ENCODE results near the gene RAB31. TPM values are rescaled to one million over a fixed set of nuclear protein-coding genes. Genes with fewer than 3 reads are reported as not detected.

The RAB31 gene
- total and polyA plus RNA-seq, 2 experiments from 2014 or later, result 26.0 to 81.8 TPM

DNA sequence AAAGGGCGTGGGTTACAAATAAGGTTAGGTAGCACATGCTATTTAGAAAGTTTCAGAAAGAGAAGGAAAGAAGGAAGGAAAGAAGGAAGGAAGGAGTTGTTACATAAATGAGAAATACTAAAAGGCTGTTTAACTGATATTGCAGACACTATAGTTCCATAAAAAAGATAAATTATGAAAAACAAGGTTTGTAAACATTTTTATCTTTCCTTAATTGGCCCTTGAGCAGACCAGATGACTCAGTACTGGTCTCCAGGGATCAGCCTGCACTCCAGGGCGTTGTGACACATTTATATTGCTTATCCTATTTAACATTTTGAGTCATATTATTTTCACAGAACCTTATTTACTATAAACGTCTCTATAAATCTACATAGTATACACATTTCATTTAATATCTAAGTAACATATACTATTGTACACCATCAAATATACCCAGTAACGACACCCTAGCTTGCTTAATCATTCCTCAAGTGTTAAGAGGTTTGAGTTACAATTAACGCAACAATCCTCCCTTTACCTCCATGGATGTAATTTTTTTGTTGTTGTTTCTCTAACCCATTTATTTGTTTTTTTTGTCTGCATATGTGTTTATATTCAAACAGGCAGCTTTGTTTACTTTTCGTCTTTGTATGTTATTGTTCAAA lies 2.8 kb upstream of the RAB31 start:
- Histone ChIP-seq H4K20me1 (ENCODE audit: insufficient read depth, poor library complexity, severe bottlenecking) (no peaks in the 10 kb centered on the region), H3K27me3 (peaks cover 12% of the 10 kb centered on the region), H3K4me3 (no peak overlapping the region), H3K4me1 (ENCODE audit: insufficient read depth) (peaks cover 28% of the 10 kb centered on the region), H3K27ac (peak overlapping the region; percentile 18), H3K9me2 (replicated peaks; ENCODE audit: insufficient read depth) (no peaks in the 10 kb centered on the region), H3K36me3 (replicated peaks; ENCODE audit: insufficient read depth, low read depth) (no peaks in the 10 kb centered on the region), H2AFZ (no peak overlapping the region), H3K79me2 (peaks cover 13% of the 10 kb centered on the region), H3K9me3 (ENCODE audit: low read depth) (no peaks in the 10 kb centered on the region), H3K4me2 (peak overlapping the region; percentile 6)
- peak; percentile 41 for DNase-seq (ENCODE audit: low spot score)
- TF ChIP-seq, protein P1, sequence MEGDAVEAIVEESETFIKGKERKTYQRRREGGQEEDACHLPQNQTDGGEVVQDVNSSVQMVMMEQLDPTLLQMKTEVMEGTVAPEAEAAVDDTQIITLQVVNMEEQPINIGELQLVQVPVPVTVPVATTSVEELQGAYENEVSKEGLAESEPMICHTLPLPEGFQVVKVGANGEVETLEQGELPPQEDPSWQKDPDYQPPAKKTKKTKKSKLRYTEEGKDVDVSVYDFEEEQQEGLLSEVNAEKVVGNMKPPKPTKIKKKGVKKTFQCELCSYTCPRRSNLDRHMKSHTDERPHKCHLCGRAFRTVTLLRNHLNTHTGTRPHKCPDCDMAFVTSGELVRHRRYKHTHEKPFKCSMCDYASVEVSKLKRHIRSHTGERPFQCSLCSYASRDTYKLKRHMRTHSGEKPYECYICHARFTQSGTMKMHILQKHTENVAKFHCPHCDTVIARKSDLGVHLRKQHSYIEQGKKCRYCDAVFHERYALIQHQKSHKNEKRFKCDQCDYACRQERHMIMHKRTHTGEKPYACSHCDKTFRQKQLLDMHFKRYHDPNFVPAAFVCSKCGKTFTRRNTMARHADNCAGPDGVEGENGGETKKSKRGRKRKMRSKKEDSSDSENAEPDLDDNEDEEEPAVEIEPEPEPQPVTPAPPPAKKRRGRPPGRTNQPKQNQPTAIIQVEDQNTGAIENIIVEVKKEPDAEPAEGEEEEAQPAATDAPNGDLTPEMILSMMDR (IDR thresholded peaks at IDR 0.05; ENCODE audit: poor library complexity), result no peak
- TF ChIP-seq EZH2phosphoT487 (IDR thresholded peaks at IDR 0.05; ENCODE audit: low read depth, severe bottlenecking, unreplicated experiment), result no peak
- TF ChIP-seq EZH2 (IDR thresholded peaks at IDR 0.05; ENCODE audit: borderline replicate concordance), result no peak
- 51% methylated on average over 6 of the region's 6 CpGs for WGBS (ENCODE audit: low lambda C conversion rate, missing lambda C conversion rate)

DNA sequence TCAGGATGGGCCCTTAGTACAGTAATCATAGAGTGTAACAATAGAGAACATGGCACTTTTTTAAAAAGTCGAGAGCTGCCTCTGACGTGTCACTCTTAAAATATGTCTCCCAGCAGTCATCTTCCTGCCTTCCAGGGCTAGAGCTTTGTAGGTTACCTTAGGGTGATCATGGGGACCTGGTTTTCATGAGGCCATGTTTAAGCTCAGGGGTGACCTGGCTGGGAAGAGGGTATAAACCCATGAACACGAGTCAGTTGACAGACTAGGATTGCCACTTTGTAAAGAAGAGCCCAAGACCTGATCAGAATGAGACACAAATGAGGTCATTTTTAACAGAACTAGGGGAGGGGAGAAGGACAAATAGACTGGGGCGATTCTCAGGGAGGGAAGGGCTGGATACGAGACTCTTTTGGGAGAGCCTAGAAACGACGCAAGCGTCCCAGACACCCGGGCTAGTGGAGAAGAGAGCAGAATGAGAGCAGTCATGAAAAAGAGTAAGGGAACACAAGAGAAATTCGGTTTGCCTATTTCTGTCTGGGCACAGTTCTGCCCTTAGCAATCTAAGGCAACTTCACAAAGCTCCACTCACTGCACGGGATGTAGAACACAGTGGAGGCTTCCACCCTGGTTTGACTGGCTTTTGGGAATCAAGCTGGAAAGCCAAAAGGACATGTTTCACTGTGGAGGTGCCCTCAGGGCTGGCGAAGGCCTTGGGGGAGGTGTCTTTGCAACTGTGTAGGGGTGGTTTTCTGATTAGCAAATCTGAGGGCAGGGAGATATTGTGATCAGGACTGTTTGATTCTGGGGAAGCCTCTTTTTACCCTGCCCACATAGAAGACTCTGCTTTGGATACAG lies 1.8 kb upstream of the RAB31 start:
- H3K4me2 ChIP-seq, result no peak overlapping the region
- no peaks in the 10 kb centered on the region for H3K36me3 ChIP-seq (replicated peaks; ENCODE audit: insufficient read depth, low read depth)
- H3K9me2 ChIP-seq (replicated peaks; ENCODE audit: insufficient read depth), result no peaks in the 10 kb centered on the region
- H3K4me3 ChIP-seq, result no peak overlapping the region
- TF ChIP-seq, protein P1 (IDR thresholded peaks at IDR 0.05; ENCODE audit: poor library complexity), result no peak
- TF ChIP-seq EZH2 (IDR thresholded peaks at IDR 0.05; ENCODE audit: borderline replicate concordance), result no peak
- TF ChIP-seq EZH2phosphoT487 (IDR thresholded peaks at IDR 0.05; ENCODE audit: low read depth, severe bottlenecking, unreplicated experiment), result no peak
- no peak overlapping the region for H2AFZ ChIP-seq
- no peak overlapping the region for H3K27ac ChIP-seq
- H3K79me2 ChIP-seq, result peaks cover 16% of the 10 kb centered on the region
- DNase-seq (ENCODE audit: low spot score), result no peak
- H3K4me1 ChIP-seq (ENCODE audit: insufficient read depth), result peaks cover 22% of the 10 kb centered on the region
- no peaks in the 10 kb centered on the region for H4K20me1 ChIP-seq (ENCODE audit: insufficient read depth, poor library complexity, severe bottlenecking)
- WGBS (ENCODE audit: low lambda C conversion rate, missing lambda C conversion rate), result 86% methylated on average over 12 of the region's 12 CpGs
- peaks cover 13% of the 10 kb centered on the region for H3K27me3 ChIP-seq
- H3K9me3 ChIP-seq (ENCODE audit: low read depth), result no peaks in the 10 kb centered on the region

DNA sequence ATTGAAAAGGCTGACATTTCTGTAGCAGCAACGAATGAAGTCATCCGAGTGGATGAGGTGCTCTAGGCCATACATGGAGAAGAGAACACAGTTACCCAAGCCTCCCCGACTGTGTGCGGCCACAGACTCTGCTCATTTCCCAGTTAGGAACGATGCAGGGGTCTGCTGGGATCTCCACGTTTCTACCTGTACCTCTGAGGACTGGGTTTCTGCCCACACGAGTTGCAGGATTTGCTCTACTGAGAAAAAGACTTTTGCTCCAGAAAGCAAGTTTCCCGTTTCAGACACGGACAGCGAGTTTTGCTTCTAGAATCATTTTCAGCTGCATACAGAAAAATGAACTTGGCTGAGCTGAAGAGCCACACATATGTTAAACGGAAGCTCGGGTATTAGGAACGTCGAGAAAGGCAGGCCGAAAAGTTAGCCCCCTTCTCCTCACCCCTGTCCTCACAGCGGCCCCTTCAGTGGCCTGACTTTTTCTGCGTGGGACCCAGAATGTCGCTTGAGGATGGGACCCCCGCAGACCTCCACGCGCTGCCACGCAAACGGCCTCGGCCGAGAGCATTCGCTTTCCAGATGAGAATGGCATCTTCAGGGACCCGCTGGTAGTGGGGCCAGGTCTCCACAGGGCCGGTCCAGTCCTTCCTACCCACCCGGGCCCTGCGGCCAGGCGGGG lies 582 bp upstream of the RAB31 start:
- no peak for DNase-seq (ENCODE audit: low spot score)
- peak overlapping the region; percentile 20 for H3K4me3 ChIP-seq
- no peaks in the 10 kb centered on the region for H3K9me3 ChIP-seq (ENCODE audit: low read depth)
- H3K4me1 ChIP-seq (ENCODE audit: insufficient read depth), result peaks cover 21% of the 10 kb centered on the region
- 24% methylated on average over 31 of the region's 31 CpGs for WGBS (ENCODE audit: low lambda C conversion rate, missing lambda C conversion rate)
- peak overlapping the region; percentile 92 for H2AFZ ChIP-seq
- peak overlapping the region; percentile 95 for H3K4me2 ChIP-seq
- peaks cover 27% of the 10 kb centered on the region for H3K79me2 ChIP-seq
- peak overlapping the region; percentile 93 for H3K27ac ChIP-seq
- no peak for TF ChIP-seq EZH2phosphoT487 (IDR thresholded peaks at IDR 0.05; ENCODE audit: low read depth, severe bottlenecking, unreplicated experiment)
- TF ChIP-seq EZH2 (IDR thresholded peaks at IDR 0.05; ENCODE audit: borderline replicate concordance), result no peak
- TF ChIP-seq, protein P1 (IDR thresholded peaks at IDR 0.05; ENCODE audit: poor library complexity), result no peak
- no peaks in the 10 kb centered on the region for H3K9me2 ChIP-seq (replicated peaks; ENCODE audit: insufficient read depth)
- H4K20me1 ChIP-seq (ENCODE audit: insufficient read depth, poor library complexity, severe bottlenecking), result no peaks in the 10 kb centered on the region
- H3K27me3 ChIP-seq, result peaks cover 13% of the 10 kb centered on the region
- H3K36me3 ChIP-seq (replicated peaks; ENCODE audit: insufficient read depth, low read depth), result no peaks in the 10 kb centered on the region
